Measurements from ENCODE around the gene KLHL17. TPM values are rescaled to one million over a fixed set of nuclear protein-coding genes. Genes with fewer than 3 reads are reported as not detected.
A peak's percentile ranks its signal among the peaks of the same experiment; 100 is the strongest.

KLHL17 gene
- total RNA-seq, 3 donors from 2014 or later (not counting 1 experiment from before 2014, with no cell fraction given), result 17.8 to 33.5 (median 22.4) TPM

GRCh38 chr1:1004420-1004779 lies 44.0 kb downstream of the KLHL17 start:
- WGBS (ENCODE audit: insufficient coverage), result 55% methylated on average over 7 of the region's 7 CpGs
- Histone ChIP-seq H3K27ac (ENCODE audit: low read length) (no peak overlapping the region), H3K4me3 (ENCODE audit: low read length) (no peak overlapping the region), H3K27me3 (ENCODE audit: control insufficient read depth, insufficient read depth, low read length) (peaks cover 27% of the 10 kb centered on the region), H3K9me3 (ENCODE audit: control insufficient read depth, insufficient read depth, low read length) (no peaks in the 10 kb centered on the region), H3K36me3 (ENCODE audit: control insufficient read depth, insufficient read depth, low read length) (no peaks in the 10 kb centered on the region), H3K4me1 (ENCODE audit: control insufficient read depth, insufficient read depth, low read length) (peaks cover 46% of the 10 kb centered on the region)
- Mint-ChIP-seq H3K9me3 (no peaks in the 10 kb centered on the region), H3K27me3 (ENCODE audit: low read depth in 2 of 2) (peaks cover 11 to 31% of the 10 kb centered on the region in 2 donors), H3K4me3 (peak overlapping the region; percentile 65), H3K36me3 (no peaks in the 10 kb centered on the region), H3K4me1 (peaks cover 20 to 23% of the 10 kb centered on the region in 2 donors), H3K27ac (peak overlapping the region; percentile 43 to 78)
- intact Hi-C loops (cut with micrococcal nuclease), result no loop called here
- no peak for TF ChIP-seq CTCF (IDR thresholded peaks at IDR 0.05)
- no peak for DNase-seq
- no peak for ATAC-seq

- Mint-ChIP-seq H3K9me3 (no peaks in the 10 kb centered on the region), H3K27me3 (ENCODE audit: low read depth in 2 of 2) (peaks cover 11 to 31% of the 10 kb centered on the region in 2 donors), H3K27ac (peak overlapping the region; percentile 43 to 78), H3K4me1 (peaks cover 20 to 23% of the 10 kb centered on the region in 2 donors), H3K4me3 (peak overlapping the region; percentile 68), H3K36me3 (no peaks in the 10 kb centered on the region)
- H3K4me1 ChIP-seq (ENCODE audit: control insufficient read depth, insufficient read depth, low read length), result peaks cover 49% of the 10 kb centered on the region
- H3K4me3 ChIP-seq (ENCODE audit: low read length), result no peak overlapping the region
- H3K27me3 ChIP-seq (ENCODE audit: control insufficient read depth, insufficient read depth, low read length), result peaks cover 25% of the 10 kb centered on the region
- no peaks in the 10 kb centered on the region for H3K9me3 ChIP-seq (ENCODE audit: control insufficient read depth, insufficient read depth, low read length)
- intact Hi-C loops (cut with micrococcal nuclease), result no loop called here
- H3K36me3 ChIP-seq (ENCODE audit: control insufficient read depth, insufficient read depth, low read length), result no peaks in the 10 kb centered on the region
- DNase-seq (no peak), ATAC-seq (peak; percentile 2 to 8 (median 4))
- TF ChIP-seq CTCF (IDR thresholded peaks at IDR 0.05), result no peak
- no peak overlapping the region for H3K27ac ChIP-seq (ENCODE audit: low read length)
- 12% methylated on average over 21 of the region's 21 CpGs for WGBS (ENCODE audit: insufficient coverage)
Observed at GRCh38 chr1:1004780-1005697, 44.7 kb downstream of the KLHL17 start.

GRCh38 chr1:1005774-1006304 lies 45.5 kb downstream of the KLHL17 start:
- intact Hi-C loops (cut with micrococcal nuclease), result no loop called here
- Mint-ChIP-seq H3K27me3 (ENCODE audit: low read depth in 2 of 2) (peaks cover 11 to 29% of the 10 kb centered on the region in 2 donors), H3K9me3 (no peaks in the 10 kb centered on the region), H3K36me3 (no peaks in the 10 kb centered on the region), H3K4me3 (no peak overlapping the region), H3K27ac (no peak overlapping the region), H3K4me1 (peaks cover 17 to 19% of the 10 kb centered on the region in 2 donors)
- Histone ChIP-seq H3K4me3 (ENCODE audit: low read length) (no peak overlapping the region), H3K27me3 (ENCODE audit: control insufficient read depth, insufficient read depth, low read length) (peaks cover 21% of the 10 kb centered on the region), H3K9me3 (ENCODE audit: control insufficient read depth, insufficient read depth, low read length) (no peaks in the 10 kb centered on the region), H3K36me3 (ENCODE audit: control insufficient read depth, insufficient read depth, low read length) (no peaks in the 10 kb centered on the region), H3K27ac (ENCODE audit: low read length) (no peak overlapping the region), H3K4me1 (ENCODE audit: control insufficient read depth, insufficient read depth, low read length) (peaks cover 45% of the 10 kb centered on the region)
- ATAC-seq (no peak), DNase-seq (no peak)
- WGBS (ENCODE audit: insufficient coverage), result 87% methylated on average over 23 of the region's 23 CpGs
- TF ChIP-seq CTCF (IDR thresholded peaks at IDR 0.05), result no peak

Measured in natural killer cell (primary cell).